Ishikawa (cell line): ENCODE measurements around the gene C13orf42.

Experiments used
- CEBPB ChIP-seq: IDR thresholded peaks from 2 replicates; pipeline ENCODE4 v1.6.1; 2012
- CREB1 ChIP-seq: IDR thresholded peaks from 2 replicates; pipeline ENCODE4 v1.6.1; 2012; ENCODE audit warnings: low read depth
- EGR1 ChIP-seq: IDR thresholded peaks from 2 replicates; pipeline ENCODE4 v1.6.1; 2012
- EP300 ChIP-seq: IDR thresholded peaks from 2 replicates; pipeline ENCODE4 v1.6.1; 2012; ENCODE audit warnings: borderline replicate concordance
- FOXM1 ChIP-seq: IDR thresholded peaks from 2 replicates; pipeline ENCODE4 v1.6.1; 2012; ENCODE audit warnings: low read depth, borderline replicate concordance
- NFIC ChIP-seq: IDR thresholded peaks from 2 replicates; pipeline ENCODE4 v1.6.1; 2012
- RAD21 ChIP-seq: IDR thresholded peaks from 2 replicates; pipeline ENCODE4 v1.6.1; 2012; ENCODE audit warnings: low read depth
- REST ChIP-seq: IDR thresholded peaks from 2 replicates; pipeline ENCODE4 v1.6.1; 2012; ENCODE audit warnings: low read depth, mild to moderate bottlenecking
- TAF1 ChIP-seq: IDR thresholded peaks from 2 replicates; pipeline ENCODE4 v1.6.1; 2012; ENCODE audit warnings: low read depth, mild to moderate bottlenecking
- TCF12 ChIP-seq: IDR thresholded peaks from 2 replicates; pipeline ENCODE4 v1.6.1; 2012; ENCODE audit warnings: low read depth
- TEAD4 ChIP-seq: IDR thresholded peaks from 2 replicates; pipeline ENCODE4 v1.6.1; 2012
- USF1 ChIP-seq: IDR thresholded peaks from 2 replicates; pipeline ENCODE4 v1.6.1; 2012
- YY1 ChIP-seq: IDR thresholded peaks from 2 replicates; pipeline ENCODE4 v1.6.1; 2012; ENCODE audit warnings: low read depth
- ZBTB7A ChIP-seq: IDR thresholded peaks from 2 replicates; pipeline ENCODE4 v1.6.1; 2012; ENCODE audit warnings: low read depth
- TF ChIP-seq, protein P1 (sequence below): IDR thresholded peaks from 2 replicates; pipeline ENCODE4 v1.6.1; 2012

Gene C13orf42

DNA sequence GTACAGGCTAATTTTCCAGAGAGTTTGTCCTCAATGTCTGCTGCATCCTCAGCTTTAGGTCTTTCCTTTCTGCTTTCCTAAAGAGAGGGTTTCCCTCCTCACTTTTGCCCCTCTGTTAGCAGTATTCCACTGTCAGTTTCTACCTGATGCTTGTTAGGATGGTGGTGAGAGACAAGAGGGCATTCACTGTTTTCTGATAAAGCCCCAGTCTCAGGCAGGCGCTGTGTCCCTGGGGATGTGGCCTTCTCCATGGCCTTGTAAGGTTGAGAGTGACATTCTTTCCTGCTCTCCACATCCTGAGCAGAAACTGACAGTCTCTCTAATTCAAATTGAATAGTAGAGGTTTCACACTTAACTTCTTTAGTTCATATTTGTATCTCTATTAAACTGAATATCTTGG lies 14.9 kb downstream of the C13orf42 start:
- TF ChIP-seq RAD21: no peak
- TF ChIP-seq EP300: no peak
- TF ChIP-seq ZBTB7A: no peak
- TF ChIP-seq CEBPB: no peak
- no peak for TF ChIP-seq YY1
- no peak for TF ChIP-seq REST
- no peak for TF ChIP-seq EGR1
- TF ChIP-seq TAF1: no peak
- TF ChIP-seq CREB1: no peak
- no peak for TF ChIP-seq FOXM1
- no peak for TF ChIP-seq USF1
- TF ChIP-seq TCF12: no peak
- TF ChIP-seq, protein P1, sequence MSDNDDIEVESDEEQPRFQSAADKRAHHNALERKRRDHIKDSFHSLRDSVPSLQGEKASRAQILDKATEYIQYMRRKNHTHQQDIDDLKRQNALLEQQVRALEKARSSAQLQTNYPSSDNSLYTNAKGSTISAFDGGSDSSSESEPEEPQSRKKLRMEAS: no peak
- TF ChIP-seq TEAD4: no peak
- TF ChIP-seq NFIC: no peak

DNA sequence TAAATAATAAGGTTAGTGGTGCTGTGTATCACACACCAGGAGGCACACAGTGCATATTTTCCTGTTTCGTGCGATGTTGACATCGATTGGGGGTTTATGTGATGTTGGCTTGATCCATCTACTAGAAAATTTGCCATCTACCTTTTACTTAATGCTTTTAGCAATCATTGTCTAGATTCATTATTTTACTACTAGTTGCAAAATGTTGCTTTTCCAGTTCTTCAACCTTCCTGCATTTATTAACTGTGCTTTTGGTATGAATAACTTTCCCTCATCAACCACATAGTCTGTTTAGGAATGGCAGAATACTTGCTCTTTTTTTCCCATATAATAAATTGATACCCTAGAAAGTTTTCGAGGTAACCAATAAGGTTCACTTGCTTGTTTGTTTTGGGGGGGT lies 17.5 kb downstream of the C13orf42 start:
- TF ChIP-seq TEAD4 (no peak), ZBTB7A (no peak), TCF12 (no peak), REST (no peak), FOXM1 (no peak), USF1 (no peak), YY1 (no peak), EGR1 (no peak), CEBPB (no peak), CREB1 (no peak), TAF1 (no peak), EP300 (no peak), NFIC (no peak), RAD21 (no peak)
- TF ChIP-seq, protein P1: no peak

- TF ChIP-seq REST: no peak
- TF ChIP-seq, protein P1: no peak
- TF ChIP-seq TCF12: no peak
- no peak for TF ChIP-seq YY1
- TF ChIP-seq EGR1: no peak
Observed at GRCh38 chr13:51091839-51092238, 19.2 kb downstream of the C13orf42 start.

DNA sequence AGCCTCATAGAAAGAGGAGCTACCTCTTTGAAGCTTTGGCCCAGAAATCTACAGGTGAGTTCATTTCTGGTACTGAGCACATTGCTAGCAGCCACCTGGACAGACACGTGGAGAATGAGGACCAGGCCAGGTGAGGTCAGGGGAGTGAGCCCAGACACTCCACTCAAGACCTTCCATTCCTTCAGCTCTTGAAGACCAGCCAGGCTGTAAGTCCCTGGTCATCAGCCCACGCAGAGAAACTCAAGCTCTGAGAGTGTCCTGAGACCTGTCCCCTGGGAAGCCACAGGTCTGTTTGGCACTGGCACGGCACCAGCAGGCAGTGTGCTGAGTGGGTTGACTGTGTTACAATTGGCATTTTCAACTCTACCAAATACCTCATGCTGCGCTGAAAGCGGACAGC lies 27.4 kb downstream of the C13orf42 start:
- TF ChIP-seq TEAD4 (no peak), EGR1 (no peak), USF1 (no peak), TAF1 (no peak)
